Lower leg skin (tissue), 3 donors: Measurements from ENCODE around the gene FBXO31.

Experiments
- POLR2A ChIP-seq, 2 donors: fragments of 450-650 bp; IDR thresholded peaks; one replicate each; pipeline ENCODE4 v1.6.1; 2016 to 2017; ENCODE audit warnings: antibody characterized with exemption in 2 of 2, mild to moderate bottlenecking in 1 of 2, moderate library complexity in 1 of 2
- TF ChIP-seq, protein P1 (sequence below), 3 donors: fragments of 450-650 bp; IDR thresholded peaks; one replicate each; pipeline ENCODE4 v1.5.1; 2016; ENCODE audit warnings: antibody characterized with exemption in 3 of 3, mild to moderate bottlenecking in 3 of 3, moderate library complexity in 2 of 3

DNA sequence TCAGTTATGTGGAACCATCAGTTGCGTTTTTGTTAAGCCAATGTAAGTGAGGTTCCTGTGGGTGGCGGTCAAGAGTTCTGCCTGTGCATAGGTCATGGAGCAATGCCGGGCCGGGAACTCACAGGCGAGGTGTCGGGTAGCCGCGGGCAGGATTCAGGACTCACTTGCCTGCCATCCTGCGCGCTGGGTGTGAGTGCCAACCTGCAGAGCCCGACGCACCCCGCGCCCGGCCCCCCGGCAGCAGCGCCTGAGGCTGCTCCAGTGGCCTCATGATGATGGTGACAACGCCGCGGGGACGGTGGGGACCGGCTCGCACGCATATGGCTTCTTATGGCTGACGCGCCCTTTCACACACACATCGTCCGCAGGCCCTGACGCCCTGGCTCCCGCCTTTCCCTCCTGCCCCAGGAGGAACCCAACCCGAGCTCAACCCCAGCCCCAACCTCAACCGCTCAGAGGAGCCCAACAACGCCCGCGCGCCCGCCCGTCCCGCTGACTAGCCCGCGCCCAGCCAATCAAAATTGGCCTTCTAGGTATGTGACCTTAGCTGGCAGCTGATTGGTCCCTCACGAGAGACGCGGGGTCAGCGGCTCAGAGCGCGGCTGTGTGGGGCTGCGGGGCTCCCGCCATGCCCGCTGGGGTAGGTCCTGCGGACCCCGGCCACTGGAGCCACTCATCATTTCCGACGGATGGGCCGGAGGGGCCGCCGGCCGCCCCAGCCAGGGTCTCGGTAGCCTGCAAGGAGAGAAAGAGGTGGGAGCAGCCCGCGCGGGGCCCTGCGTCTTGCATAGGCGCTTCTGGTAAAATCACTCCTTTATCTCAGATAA lies 66.4 kb downstream of the FBXO31 start, which contains the start of gene C16orf95:
- TF ChIP-seq, protein P1, sequence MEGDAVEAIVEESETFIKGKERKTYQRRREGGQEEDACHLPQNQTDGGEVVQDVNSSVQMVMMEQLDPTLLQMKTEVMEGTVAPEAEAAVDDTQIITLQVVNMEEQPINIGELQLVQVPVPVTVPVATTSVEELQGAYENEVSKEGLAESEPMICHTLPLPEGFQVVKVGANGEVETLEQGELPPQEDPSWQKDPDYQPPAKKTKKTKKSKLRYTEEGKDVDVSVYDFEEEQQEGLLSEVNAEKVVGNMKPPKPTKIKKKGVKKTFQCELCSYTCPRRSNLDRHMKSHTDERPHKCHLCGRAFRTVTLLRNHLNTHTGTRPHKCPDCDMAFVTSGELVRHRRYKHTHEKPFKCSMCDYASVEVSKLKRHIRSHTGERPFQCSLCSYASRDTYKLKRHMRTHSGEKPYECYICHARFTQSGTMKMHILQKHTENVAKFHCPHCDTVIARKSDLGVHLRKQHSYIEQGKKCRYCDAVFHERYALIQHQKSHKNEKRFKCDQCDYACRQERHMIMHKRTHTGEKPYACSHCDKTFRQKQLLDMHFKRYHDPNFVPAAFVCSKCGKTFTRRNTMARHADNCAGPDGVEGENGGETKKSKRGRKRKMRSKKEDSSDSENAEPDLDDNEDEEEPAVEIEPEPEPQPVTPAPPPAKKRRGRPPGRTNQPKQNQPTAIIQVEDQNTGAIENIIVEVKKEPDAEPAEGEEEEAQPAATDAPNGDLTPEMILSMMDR (IDR thresholded peaks at IDR 0.05) = no peak
- TF ChIP-seq POLR2A (IDR thresholded peaks at IDR 0.05) = peak in 1 of 2 donors; percentile 79
